Measurements from ENCODE around the gene IGFL2.
"Not testable (repeated sequence)": the region's sequence is repeated elsewhere in the genome, so short reads cannot be mapped to it uniquely, and the experiment has no call there.

IGFL2 gene

DNA sequence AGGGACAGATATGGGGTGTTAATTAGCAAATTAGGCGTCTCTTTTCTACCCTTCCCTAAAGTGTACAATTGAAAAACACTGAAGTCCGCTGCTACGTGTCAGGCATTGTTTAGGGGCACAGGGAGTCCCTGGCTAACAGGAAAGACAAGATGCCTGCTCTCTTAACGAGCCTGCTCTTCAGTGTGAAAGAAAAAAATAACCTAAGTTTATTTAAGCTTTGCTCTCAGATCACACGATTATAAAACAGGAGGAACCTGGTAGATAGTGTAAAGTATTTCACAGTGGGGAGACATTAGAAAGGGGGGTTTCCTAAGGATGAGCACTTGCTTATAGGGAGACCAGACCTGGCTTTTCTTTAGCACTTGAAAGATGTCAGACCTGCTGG, 38.7 kb downstream of the IGFL2 start:
- in situ Hi-C loops (cut with HindIII; ENCODE audit: low sequenced_read_pairs), result no loop called here

DNA sequence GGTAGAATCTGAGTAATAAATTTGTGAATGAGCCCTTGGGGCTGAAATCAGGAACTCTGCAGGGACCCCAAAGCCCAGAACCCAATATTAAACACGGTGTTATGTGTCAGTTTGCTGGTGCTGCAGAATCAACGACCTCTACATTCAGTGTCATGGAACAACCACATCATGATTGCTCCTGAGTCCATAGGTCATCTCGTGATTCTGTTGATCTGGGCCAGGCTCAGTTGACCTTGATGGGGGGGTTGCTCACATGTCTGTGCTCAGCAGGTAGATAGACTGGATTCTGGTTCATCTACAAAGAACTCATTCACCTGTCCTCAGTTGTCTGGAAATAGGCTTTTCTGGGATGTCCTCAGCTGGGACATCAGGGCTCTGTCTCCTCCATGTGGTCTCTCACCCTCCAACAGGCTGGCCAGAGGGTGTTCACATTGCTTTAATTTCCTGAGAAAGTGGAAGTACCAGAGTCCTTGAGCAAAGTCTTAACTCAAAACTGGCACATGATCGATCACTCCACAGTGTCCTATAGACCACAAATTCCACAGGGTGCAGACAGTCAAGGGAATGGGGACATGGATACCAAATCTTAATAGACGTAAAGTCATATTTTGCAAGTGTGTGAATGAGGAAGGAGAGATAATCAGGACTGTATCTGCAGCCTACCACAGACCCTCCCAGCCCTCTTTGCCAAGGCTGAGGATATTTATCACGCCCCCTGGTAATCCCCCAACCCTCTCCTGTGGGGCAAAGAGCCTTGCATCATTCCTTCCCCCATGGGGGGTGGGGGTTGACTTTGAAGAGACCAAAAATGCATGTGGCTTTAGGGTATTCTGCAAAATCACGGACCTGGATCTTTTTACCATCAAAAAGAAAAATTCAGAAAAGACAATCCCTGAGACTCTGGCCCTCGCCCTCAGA, 42.2 kb downstream of the IGFL2 start:
- in situ Hi-C loops (cut with HindIII; ENCODE audit: low sequenced_read_pairs), result no loop called here

DNA sequence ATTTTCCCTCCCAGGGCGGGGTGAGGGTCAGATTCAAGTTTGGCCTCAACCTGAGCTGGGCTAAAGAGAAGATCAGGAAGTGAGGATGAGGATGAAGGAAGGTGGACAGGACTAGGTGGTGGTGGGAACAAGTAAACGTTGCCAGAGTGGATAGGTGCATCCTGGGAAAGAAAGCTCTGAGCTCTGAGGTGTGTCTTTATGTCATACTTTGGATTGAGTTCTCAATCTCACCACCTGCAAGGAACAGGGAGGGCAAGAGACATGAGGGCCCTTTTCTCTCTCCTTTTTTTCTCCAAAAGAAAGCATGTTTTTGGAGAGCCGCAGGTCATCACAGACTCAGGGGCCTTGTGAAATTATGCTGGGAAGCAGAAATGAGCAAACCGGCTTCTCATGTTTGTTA, 43.3 kb downstream of the IGFL2 start:
- in situ Hi-C loops (cut with HindIII; ENCODE audit: low sequenced_read_pairs), result no loop called here

DNA sequence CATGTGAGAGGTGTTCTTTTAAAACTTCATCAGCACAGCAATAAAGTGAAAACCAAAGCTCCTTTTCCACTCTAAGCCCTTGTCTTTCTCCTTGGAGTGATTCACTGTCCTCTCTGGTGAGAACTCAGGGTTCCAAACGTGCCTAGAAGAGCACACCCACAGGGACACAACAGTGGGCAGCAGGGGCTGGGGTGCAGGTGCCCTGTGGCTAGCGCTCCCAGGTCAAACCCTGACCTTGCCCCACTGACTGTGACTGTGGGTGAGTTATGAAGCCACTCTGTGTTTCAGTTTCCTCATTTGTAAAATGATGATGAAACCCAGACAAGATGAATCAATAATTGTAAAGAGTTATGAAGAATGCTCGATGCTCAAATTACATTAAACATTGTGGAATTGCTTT, 43.9 kb downstream of the IGFL2 start:
- in situ Hi-C loops (cut with HindIII; ENCODE audit: low sequenced_read_pairs), result no loop called here

DNA sequence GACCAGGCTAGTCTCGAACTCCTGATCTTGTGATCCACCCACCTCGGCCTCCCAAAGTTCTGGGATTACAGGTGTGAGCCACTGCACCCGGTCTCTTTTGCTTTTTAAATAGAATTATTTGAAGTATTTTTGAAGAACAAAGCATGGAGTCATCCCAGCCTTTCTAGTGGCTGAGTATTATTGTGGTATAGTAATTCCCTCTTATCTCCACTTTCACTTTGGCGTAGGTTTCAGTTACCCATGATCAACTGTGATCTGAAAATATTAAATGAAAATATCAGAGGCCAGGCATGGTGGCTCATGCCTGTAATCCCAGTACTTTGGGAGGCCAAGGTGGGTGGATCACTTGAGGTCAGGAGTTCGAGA, 44.6 kb downstream of the IGFL2 start:
- in situ Hi-C loops (cut with HindIII; ENCODE audit: low sequenced_read_pairs), result not testable (repeated sequence)

DNA sequence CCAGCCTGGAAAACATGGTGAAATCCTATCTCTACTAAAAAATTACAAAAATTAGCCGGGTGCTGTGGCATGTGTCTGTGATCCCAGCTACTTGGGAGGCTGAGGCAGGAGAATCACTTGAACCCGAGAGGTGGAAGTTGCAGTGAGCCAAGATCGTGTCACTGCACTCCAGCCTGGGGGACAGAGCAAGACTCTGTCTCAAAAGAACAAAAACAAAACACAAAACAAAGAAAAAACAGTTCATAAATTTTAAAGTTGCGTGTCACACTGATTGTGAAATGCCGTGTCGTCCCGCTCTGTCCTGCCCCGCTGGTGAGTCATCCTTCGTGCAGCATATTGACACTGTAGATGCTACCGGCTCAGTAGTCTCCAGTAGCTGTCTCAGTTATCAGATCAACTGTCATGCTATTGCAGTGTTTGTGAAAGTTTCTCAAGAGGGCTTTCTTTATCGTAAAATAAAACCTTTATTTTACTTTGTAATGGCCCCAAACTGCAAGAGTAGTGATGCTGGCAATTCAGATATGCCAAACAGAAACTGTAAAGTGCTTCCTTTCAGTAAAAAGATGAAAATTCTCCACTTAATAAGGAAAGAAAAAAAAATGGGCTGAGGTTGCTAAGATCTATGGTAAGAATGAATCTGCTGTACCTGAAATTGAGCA, 45.1 kb downstream of the IGFL2 start:
- in situ Hi-C loops (cut with HindIII; ENCODE audit: low sequenced_read_pairs), result no loop called here

DNA sequence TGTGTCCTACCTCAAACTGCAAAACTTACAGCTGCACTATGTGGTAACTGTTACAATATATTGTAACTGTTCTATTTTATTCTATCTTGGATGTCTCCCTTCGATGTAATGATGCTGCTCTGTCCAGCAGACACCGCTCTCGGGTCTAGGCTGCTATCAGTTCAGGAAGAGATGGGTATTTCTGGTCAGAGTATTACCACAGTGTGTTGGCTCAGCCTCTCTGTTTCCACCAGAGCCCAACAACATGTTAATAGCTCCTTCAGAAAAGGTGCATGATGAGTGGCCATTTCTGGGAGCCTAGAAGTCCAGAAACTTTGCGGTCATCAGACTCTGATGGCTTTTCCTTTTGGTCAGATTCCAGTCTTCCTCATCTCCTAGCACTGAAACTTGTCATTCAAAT, 45.6 kb downstream of the IGFL2 start:
- in situ Hi-C loops (cut with HindIII; ENCODE audit: low sequenced_read_pairs), result no loop called here

DNA sequence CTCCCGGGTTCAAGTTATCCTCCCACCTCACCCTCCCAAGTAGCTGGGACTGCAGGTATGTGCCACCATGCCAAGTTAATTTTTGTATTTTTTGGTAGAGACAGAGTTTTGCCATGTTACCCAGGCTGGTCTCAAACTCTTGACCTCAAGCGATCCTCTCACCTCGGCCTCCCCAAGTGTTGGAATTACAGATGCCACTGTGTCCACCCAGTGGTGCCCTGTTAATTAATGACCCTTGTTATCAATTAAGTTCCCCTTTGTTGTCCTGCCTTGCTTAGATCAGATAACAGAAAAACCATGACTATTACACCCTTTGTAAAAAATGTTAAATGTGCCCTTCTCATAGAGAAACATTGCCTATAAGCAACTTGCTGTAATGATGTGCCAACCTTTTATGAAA, 47.1 kb downstream of the IGFL2 start:
- in situ Hi-C loops (cut with HindIII; ENCODE audit: low sequenced_read_pairs), result no loop called here

DNA sequence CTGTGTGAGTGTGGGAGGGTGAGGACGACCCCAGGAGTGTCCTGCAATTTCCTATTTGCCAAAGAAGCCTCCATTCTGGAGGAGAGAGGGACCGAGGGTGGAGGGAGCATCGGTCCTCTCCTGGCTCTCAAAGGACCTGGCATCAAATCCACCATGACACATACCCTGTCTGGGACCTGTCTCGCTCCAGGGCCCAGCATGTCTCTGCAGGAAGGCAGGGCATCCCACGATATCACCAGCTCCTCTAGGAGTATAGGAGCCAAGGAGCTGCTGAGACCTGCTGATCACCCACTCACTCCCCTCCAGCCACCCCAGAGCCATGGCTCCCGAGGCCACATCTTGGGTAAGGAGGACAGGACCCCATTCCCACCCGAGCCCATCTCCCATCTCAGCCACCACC, 47.9 kb downstream of the IGFL2 start:
- in situ Hi-C loops (cut with HindIII; ENCODE audit: low sequenced_read_pairs), result not testable (repeated sequence)

DNA sequence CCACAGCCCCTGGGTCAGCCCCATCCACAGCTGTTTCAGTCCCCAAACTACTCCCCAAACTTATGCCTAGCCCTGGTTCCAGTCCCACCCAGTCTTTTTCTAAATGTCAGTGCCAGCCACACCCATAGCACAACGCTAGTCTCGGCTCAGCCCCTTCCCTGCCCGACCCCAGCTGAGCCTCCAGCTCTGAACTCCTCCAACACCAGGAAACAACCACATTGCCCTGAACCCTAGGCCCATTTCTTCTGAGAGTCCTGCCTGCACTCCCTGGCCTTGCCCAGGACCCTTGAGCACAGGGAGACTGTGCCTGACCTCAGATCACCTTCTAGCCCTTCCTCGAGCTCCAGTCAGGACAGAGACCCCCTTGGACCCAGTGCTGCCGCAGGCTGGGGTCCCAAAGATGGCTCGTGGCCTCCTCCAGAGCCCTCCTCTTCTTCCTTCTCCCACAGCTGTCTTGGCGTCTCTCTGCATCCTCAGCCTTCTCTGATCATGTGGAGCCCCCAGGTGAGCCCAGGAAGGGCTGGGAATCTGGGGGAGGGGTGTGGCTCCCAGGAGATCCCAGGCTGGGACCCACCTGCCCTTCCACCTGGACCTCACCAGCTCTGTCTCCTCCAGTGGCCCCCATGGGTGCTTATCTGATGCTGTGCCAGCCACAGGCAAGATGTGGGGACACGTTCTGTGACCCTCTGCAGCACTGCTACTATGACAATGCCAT, 48.5 kb downstream of the IGFL2 start:
- in situ Hi-C loops (cut with HindIII; ENCODE audit: low sequenced_read_pairs), result no loop called here

DNA sequence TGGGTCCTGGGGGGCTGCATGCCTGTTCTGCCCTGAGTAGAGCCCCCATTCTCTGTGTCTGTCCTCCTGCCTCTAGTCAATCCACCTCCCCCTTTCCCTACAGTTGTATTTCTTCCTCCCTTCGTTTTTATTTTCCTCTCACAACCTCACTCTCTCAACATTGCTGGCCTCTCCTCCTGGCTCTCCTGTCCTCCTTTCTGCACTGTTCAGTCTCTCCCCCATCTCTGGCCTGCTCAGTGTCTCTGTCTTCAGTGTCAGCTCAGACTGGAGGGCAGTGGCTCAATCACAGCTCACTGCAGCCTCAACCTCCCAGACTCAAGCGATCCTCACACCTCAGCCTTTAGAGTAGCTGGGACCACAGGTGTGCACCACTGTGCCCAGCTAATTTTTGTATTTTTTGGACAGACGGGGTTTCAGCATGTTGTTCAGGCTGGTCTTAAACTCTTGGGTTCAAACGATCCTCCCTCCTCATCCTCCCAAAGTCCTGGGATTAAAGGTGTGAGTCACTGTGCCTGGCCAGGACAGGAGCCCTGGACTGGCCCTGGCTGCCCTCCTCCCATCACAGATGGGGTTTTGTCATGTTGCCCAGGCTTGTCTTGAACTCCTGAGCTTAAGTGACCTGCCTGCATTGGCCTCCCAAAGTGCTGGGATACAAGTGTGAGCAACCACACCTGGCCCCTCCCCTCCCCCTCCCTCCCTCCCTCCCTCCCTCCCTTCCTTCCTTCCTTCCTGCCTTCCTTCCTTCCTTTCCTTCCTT, 49.5 kb downstream of the IGFL2 start:
- in situ Hi-C loops (cut with HindIII; ENCODE audit: low sequenced_read_pairs), result no loop called here

DNA sequence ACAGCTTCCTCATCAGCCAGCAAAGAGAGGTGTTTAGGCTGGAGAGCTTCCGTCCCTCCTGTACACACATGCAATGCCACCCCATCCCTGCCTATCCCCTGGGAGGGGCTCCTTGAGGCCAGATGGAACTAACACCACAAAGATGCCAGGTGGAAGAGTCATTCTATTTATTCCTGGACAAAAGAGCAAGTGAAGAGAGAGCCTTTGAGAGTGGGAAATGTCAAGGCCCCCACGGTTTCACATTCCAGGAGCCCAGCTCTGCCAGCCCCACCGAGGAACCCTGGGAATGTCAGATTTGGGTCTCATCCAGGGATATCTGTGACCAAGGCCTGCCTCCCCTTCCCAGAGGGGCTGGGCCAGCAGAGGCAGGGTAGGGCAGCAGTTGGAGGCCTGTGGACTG, 50.7 kb downstream of the IGFL2 start:
- in situ Hi-C loops (cut with HindIII; ENCODE audit: low sequenced_read_pairs), result no loop called here

DNA sequence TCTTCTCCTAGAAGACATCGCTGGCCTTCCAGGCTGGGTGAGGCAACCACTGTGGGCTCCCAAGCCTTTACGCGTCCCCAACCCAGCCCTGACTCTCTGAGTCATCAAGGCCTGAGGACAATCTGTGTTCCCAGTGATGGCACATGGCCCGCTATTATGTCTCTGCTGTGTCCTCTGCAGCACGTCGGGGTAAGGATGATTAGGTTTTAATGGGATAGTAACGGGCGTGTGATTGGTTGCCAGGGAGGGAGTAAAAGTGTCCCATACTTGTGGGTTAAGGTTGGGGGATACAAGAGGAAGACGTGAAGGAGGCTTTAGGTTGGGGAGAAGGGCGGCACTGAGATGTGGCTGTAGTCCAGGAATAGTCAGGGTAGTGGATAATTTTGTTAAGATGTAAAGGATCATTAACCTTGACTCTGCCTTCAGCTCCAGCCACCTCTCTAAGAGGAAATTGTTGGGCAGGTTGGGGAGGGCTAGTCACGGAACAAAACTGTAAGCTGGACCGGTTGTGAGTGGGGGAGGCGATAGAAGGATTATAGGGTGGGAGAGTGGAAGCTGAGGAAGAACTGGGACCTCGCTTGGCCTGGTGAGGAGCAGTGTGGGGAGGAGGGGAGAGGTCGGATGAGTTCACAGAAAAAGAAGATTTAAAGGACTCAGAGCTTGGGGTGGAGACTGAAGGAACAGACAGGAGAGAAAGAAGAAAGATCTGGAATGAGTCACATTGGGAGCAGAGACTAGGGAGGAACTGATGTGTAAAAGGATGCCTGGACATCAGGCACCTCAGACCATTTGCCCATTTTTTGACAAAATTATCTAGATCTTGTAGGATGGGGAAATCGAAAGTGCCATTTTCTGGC, 53.6 kb downstream of the IGFL2 start:
- in situ Hi-C loops (cut with HindIII; ENCODE audit: low sequenced_read_pairs), result no loop called here

DNA sequence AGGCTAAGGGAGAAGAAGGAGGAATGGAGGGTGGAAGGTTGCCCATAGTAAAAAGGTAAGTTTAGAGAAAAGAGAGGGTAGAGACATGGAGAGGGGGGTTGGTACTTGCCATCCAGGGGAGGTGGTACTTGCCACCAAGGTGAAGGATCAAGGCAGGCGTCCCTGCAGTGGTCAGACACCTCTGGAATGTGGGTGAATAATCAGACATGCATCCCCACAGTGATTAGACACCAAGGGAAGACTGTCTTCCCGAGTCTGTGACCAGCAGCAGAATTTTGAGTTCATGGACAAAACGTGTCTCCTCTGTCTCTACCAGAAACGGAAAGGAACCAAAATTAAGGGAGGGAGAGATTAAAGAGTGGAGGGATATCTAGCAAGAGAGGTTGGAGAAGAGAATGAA, 54.4 kb downstream of the IGFL2 start:
- in situ Hi-C loops (cut with HindIII; ENCODE audit: low sequenced_read_pairs), result no loop called here

DNA sequence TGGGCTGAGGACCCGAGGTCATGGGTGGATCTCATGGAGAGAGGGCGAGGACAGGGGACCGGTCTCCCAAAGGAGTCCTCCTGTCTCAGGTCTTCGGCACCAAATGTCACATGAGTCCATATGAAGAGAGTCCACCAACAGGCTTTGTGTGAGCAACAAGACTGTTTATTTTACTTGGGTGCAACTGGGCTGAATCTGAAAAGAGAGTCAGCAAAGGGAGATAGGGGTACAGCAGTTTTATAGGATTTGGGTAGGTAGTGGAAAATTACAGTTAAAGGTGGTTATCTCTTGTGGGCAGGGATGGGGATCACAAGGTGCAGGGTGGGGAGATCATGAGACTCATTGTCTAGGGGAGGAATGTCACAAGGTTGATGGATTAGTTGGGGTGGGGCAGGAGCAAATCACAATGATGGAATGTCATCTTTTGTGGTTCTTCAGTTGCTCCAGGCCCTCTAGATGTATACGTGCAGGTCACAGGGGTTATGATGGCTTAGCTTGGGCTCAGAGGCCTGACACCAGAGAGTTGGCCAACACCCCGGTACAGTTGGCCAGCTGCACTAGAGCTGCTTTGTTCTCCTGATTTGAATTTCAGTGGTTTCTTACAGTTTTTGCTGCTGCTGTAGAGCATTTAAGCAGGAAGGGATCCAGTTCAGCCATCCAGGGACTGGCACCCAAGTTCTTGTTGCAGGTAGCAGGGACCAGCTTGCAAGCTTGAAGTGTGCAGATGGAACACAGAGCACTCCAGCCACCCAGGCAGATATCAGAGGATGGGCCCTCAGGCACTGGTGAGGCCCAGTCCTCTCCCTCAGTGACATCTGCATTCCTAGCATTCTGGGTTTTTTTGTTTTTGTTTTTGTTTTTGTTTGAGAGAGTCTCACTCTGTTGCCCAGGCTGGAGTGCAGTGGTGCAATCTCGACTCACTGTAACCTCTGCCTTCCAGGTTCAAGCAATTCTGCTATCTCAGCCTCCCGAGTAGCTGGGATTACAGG, 55.1 kb downstream of the IGFL2 start:
- in situ Hi-C loops (cut with HindIII; ENCODE audit: low sequenced_read_pairs), result no loop called here

DNA sequence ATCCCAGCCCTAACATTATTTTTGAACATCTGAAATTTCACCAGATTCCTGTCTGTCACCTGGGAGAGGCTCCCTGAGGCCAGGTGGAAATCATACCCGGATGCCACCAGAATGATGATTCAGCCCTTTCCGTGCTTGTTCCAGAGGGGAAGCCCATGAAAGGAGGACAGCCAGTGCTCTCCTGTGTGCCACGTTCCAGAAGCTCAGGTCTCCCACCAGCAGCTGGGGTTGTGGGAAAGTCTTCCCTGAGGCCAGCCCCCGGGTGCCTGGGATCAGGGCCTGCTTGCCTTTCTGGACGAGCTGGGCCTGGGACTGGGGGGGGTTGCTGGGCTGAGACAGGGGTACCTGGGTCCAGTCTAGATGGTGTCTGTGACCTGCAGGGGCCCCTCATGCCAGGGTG, 56.0 kb downstream of the IGFL2 start:
- in situ Hi-C loops (cut with HindIII; ENCODE audit: low sequenced_read_pairs), result no loop called here

DNA sequence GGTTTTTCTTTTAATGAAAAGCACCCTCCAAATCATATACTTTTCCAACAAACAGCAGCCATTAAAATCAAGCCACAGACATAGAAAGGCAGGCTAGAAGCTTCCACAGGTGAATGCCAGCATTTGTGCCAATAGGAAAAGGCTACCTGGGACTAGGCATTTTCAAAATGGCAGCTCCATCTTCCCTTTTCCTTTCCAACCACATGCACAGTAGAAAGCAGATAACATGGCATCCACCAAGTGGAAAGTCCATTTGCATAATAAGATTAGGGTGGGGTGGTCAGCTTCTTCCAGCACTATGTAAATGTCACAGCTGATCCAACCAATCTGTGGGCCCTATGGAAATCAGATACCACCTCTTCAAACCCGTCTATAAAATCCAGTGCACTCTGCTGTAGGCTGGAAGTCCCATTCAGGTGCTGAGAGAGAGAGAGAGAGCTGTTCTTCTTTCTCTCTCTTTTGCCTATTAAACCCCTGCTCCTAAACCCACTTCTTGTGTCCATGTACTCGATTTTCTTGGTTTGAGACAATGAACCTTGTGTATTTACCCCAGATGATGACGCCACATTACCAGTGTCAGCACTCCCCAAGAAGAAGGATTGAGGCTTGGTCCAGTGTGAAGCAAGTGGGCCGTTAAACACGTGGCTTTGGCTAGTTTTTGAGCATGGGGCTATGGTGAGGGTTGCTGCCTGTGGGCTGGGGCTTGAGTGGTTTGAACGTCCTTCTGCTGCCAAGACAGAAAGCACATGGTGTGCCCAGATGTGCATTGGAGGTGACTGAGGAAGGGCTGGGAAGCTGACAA, 57.3 kb downstream of the IGFL2 start:
- in situ Hi-C loops (cut with HindIII; ENCODE audit: low sequenced_read_pairs), result no loop called here

DNA sequence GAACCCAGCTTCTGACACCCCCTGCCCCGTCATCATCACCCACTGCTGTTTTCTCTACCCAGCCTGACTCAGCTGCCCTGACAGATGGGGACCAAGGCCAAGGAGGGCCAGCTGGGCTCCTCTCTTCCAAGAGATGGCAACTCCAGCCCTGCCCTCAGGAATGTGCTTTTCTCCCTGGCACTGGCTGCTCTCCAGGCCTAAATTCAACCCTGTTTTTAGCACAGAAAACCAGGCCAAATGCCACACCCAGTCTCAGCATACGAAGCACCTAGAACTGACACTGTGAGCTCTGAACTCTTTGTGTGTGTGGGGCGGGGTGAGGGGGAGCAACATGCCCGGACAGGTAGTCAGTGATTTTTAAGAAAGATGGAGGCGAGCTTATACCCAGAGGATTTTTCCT, 58.1 kb downstream of the IGFL2 start:
- in situ Hi-C loops (cut with HindIII; ENCODE audit: low sequenced_read_pairs), result no loop called here
